ENCODE data around the gene EXT2.

The EXT2 gene

DNA sequence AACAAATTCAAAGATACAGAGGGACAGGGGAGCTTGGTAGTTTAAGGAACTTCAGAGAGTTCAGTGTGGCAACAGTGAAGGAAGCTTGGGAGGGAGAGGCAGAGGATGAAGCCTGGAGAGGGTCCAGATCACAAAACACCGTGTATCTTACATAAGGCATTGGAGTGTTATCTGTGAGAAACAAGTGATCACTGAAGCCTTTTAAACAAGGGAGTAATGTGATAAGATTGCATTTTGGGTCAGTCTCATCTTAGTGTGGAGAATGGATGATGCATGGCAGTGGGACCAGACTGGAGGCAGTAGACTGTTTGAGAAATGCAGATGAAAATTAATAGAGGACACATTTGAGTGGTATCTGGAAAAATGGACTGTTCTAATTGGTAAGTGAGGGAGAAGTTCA, 79.4 kb downstream of the EXT2 start:
- DNase-seq, result no peak

DNA sequence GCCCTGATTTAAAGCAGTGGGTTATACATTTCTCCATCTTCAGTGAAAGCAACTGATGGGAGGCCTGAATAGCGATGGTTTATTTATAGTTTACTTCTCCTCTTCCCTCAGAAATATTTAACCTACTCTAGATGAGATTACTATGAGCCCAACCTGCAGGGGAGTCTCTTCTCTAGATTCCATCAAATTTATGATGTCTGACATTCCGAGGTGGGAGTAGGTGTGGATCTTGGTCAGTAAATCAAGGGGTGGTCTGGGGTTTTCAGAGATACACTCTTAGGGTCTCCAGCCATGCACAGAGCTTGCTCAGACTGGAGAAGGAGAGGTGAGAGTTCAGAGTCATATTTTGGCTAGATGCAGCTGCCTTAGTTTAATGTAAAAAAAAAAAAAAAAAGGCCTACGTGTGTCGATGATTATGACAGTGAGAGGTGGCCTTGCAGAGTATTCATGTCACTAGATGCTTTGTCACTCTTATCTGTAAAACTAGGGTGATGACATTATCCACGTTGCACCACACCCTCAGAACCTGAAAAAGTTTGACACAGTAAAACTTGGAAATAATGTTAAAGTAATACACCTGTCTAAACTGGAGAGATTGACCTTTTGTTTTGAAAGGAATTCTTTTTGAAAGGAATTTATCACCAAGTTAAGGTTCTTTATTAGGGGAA, 81.2 kb downstream of the EXT2 start:
- no peak for DNase-seq

DNA sequence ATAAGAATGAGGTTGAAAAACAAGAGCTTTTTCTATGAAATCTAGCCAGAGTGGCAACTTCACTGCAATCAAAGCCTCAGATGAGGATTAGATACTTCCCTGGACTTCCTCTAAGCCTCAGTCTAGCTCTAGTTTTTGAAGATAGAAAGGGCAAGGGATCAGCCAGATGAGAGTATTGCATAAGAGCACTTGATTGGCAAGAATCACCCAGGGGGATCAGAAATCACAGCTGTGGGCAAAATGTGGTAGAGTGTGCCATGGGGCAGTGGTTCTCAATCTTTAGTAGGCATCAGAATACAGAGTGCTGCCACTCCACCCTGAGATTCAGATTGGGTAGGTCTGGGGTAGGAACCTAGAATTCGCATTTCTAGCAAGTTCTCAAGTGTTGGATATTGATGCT, 82.4 kb downstream of the EXT2 start:
- DNase-seq, result no peak

DNA sequence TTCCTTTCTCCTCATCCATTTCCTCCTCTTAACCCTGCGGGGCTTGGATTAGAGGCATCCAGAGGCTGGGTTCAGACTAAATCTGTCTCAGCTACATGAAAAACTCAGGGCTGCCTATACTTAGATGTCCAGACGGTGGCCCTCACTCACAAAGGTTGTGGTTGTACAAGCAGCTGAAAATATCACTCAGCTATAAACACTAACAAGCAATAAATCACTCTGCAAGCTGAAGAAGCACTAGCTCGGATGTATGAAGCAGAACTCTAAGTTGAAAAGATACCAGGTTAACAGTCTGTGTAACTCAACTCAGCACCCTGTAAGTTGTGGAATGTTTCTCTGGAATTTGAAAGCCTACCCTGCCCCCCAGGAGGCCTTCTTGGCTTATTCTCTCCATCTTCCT, 82.9 kb downstream of the EXT2 start:
- no peak for DNase-seq

DNA sequence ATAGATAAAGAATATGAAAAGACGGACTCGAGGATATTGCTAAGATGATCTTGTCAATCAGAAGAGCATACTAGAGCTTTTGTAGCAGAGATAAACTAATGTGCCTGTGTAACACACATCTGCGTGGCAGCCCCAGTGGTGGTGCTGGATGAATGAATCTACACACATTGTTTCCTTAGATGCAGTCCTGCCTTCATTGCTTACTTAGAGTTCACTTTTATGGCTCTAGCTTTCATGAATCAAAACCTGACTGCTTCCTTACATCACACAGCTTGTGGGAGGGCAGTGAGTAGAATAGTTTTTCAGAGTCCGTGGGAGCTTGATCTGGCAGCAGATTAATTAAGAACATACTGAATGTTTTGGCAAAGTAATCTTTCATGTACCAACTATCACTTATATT, 83.7 kb downstream of the EXT2 start:
- no peak for DNase-seq

DNA sequence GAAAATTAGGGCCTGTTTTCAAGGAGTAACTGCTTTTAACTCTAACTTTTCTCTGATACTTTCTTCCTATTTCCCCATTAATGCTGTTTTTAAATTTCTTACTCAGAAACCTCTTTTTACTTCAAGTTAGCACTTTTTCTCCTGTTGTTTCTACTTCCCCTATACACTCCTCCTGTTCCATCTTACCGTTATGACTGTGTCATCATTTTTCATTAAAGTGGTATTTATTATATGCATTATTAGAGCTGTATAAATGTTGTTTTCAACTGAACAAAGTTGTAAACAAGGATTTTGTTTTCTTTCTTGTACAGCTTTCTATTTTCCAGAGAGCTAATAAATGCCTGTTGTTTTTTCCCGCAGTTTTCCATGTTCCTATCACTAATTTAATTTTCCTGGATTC, 84.6 kb downstream of the EXT2 start:
- no peak for DNase-seq

DNA sequence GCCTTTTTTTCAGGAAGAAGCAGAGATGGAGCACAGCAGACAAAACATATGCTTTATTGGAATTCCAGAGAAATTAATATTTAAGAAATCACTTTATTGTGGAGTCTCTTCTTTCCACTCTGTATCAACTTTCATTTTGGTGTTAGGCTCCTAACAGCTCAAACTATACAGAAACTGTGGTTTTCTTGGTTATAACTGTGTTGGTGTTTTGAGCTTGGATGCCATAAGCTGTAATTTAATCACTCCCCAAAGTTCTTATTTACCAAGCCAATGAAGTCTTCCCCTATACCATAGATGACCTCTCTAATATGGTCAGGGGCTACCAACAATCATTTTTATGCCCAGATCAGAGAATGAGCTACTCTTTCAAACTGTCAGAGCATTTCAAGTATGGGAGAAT, 90.0 kb downstream of the EXT2 start:
- DNase-seq, result no peak

DNA sequence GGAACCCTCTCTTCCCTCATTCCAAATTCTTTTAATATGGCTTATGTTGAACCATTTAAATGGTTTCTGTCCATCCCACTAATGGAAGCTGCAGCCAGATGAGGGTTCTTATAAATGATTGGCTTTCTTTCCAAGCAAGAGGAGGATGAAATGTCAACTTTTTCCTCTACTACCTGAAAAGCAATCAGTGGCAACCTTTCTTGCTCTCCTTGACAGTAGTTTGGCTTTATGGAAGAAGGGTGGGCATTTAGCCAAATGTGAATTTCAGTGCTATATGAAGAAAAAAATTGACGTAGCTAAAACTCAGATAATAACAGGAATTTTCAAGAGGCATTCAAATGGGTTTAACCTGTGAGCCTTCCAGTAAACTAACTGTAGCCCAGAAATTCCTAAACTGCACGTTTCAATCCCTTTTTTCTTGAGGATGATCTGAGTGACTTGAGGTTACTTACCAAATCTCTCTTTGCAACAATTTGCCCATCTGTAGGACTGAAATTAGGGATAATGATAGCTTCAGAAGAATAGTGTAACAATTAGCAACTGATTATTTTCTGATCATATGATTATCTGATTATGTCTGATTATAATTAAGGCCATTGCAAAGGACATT, 90.9 kb downstream of the EXT2 start:
- no peak for DNase-seq

DNA sequence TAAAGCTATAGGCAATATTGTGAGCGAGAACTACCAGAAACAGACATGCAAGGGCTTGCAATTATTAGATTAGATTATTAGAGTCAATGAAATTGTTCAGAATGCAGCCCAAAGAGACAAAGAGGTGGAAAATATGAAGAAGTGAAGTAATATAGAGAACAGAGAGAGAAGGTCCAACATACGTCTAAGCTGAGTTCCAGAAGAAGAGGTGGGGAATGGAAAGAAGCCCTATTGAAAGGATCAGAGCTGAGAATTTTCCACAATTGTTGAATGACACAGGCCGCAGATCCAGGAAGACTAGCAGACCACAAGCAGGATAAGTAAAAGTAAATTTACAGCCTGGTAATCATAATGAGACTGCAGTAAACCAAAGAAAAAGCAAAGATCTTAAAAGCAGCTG, 93.2 kb downstream of the EXT2 start:
- DNase-seq, result no peak

DNA sequence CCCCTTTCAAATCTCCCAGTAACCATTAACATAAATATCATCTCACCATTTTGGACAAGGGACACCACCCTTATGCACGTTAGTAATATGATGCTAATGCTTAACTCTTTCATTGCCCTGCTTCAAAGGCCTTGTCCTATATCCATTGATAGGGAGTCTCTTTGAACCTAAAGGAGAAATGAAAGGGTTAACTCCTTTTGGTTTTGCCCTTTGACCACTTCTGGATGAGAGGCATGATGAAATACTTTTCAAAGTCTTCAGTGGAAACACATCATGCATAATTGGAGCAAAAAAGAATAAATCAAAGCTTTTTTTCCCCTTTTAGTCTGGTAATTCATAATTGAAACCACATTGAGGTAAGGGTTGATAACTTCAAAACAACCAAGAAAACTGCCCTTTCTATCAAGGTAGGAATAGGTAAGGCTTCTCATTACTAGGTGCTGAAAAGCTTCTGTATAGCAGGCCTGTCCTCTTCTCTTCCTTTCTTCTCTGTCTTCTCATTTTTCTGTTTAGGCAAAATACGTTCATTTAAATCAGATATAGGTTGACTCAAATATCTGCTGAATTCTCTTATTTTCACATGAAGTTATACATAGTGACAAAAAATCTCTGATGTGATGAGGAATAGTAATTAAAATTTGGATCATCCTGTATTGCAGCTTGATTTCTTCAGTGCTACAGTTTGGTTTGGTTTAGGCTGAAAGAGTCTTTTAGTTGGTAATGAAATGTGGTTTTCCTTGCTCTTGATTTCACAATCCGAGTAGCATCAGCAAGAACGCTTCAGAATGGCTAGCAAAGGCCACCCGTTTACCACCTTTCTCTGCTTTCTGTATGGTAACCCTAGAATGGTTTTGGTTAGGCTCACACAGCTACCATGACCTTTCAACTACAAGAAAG, 94.8 kb downstream of the EXT2 start:
- no peak for DNase-seq

DNA sequence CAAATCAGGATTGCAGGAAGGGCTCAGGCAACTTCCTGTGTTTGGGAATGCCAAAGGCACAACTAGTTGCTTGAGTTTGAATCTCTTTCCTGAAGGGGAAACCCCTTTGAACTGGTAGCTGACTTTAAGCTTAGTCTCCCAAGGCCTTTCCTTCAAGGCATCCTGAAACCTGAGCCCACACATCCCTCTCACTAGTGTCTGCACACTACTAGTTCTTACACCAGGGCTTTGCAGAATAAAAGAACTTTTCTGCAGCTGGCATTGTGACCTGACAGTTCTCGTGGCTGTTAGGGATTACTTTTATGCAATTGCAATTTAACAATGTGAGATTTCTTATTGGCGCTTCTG, 95.4 kb downstream of the EXT2 start:
- DNase-seq, result no peak

DNA sequence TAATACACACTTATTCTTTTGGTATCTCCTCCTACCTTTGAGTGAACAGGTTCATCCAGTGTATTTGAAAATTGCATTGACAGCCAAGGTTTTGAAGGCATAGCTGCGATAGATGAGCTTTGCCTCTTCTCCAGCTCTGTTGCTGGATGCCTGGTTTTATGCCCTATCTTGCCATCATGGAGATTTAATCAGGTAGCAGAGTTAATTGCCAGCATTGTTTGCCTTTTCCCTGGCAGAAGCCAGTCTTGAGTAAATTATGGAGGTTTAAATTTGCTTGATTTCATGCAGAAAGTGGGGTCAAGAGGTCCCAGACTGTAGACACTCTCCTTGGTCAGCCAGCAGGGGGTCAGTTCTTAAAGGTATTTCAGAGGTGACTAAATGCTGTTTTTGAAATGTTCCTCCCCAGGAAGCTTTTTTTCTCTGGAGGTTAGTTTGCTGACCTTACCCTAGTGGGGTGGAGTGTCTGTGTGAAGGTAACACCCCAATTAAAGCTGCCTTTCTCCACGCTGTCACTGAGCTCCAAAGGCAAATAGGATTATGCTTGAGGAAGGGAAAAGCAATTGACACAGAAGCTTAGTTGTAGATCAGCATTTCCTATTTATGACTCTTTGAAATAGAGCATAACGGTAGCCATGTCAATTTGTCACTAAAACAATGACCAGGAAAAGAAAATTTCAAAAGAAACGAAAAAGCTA, 96.0 kb downstream of the EXT2 start:
- no peak for DNase-seq

DNA sequence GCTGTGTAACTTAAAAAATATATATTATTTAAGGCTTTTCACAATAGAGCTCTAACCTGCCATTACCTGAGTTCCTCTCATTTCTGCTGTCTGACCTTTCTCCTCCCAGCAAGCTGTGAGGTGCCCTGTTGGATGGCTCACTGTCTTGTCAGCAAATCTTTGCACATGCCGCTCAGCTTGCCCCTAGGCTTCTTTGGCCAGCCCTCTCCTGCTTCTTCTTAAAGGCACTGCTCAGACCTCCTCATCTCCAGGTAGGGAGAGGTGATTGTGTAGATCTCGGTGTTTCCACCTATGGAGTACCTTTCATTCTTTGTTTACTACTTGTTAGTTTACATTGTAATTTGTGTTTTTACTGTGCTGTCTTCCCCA, 96.5 kb downstream of the EXT2 start:
- DNase-seq, result no peak

DNA sequence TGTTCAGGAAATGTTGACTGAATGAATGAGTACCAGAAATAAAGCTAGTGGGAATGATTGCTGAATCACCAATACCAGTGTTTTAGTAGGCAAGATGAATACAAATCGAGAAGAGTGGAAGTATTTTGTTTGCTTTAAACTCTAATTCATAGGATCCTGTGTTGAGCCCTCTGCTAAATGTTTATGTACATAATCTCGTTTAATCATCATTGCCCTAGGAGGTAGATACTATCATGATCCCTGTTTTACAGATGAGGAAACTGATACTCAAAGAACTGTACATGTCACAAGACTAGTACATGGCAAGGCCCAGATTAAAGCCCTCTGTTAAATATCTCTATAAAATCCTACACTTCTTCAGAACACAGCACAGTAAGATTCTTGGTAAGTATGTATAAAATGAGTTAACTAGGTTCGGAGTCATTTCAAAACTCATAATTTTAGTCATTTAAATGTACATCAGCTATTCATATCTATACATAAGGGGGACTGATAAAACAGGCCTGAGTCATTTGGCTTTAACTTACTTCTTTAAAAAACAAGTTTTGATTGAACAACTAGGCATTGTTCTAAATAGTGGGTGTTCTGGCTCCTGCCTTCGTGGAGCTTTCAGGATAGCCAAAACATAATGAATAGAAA, 97.1 kb downstream of the EXT2 start:
- DNase-seq, result no peak

DNA sequence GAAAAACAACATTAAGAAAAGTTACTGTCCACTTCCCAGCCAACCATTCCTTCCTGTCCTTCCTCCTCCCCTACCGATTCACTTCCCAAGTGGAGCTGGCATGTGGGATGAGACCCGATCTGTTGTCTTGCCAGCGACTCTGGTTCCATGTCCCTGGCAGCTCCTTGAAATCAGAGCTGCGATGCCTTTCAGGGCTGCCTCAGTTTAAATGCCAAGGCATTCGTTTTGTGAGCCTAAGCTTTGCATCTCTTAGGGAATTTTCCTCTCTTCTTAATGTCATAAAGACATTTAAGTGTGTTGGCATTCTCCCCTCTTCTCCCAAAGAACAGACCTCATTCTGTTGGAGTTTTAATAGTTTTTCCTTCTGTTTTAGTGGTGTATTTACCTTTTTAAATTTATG, 98.4 kb downstream of the EXT2 start:
- DNase-seq, result no peak

DNA sequence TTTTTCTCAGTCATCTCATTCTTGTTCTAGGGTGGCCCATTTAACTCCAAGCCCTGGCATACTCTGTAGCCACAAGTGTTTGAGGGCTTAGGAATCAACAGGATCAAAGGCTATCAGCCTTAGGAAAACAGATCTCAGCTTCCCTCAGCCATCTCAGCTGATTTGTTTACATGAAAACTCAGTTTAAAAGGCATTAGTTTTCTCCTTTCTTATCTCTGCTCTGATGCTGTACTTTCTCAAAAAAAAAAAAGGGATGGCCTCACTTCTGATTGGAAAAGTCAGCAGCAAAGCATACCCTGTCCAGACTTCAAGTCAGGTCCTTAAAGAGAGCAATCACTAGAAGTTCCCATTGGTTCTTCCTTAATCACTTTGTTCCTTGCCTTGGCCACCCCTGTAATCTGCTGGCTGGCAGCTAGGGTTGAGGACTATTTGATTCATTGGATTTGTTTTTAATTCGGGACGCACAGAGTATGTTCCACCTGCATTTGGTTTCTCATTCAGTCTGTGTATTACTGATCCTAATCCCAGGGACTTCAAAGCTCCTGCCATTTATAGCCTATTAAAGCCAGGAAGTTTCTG, 102.8 kb downstream of the EXT2 start:
- no peak for DNase-seq

DNA sequence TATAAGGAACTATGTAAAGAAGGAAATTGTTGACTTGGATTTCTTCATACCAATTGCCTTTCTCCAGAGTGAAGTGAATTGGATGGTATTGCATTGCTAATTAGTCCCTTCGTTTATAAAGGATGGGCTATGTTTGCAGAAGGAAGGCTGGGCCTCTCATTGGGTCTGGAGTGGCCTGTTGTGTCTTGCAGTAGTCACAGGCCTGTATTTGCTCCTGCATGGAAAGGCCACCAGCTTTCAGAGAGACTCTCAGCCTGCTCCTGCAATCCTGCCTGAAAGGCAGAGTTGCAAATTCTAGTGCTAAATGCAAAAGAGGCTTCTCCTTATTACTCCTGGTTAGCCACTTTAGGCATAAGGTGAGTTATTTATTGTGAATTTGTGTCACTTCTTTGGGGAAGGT, 103.8 kb downstream of the EXT2 start:
- no peak for DNase-seq

DNA sequence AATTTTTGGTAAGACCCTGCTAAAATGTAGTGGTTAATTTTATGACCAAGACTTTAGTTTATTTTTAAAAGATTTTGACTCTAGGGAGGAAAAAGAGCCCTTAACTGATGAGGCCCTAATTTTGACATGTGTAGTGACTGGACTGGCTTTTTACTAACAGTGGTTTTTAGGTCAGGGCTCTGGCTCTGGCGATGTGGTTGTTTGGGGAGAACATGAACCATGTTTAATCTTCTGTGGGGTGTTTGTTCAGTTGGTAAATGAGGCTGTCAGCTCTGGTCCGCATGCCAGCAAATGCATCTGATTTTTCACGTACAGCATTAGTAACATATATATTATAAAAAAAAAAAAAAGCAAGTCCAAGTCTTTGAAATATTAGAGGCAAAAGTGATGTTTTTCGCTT, 104.3 kb downstream of the EXT2 start:
- DNase-seq, result no peak

DNA sequence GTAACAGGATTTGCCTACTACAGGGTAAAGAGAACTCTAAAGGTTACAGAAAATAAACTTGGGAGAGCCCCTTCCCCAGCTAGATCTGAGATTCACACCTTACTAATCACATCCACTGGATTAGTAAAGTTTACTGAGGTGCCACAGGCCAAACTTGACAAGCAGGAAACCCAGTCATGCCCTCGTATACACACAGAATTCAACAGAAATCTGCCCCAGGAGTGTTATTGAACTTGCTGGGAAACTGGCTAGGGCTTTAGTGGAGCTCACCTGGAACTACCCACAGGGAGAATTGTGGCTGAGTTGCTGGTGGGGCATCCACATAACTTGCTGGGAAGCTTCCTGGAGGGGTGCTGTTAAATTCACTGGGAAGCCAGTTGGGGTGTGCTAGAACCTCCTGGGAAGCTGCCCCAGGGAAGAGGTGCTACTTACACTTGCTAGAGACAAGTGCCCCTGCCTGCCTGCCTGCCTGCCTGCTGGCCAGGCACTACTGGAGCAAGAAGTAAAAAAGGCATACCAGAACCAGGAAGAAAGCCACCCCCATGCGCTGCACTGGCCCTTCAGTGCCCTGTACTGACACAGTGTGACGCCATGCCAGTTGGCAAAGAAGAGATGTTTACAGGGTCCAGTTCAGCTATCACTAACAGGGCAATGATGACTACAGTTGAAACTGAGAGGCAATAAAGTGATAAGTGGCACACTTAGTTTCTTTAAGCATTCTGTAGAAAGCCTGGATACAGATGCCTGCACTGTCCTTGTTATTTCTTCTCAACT, 108.0 kb downstream of the EXT2 start:
- no peak for DNase-seq

DNA sequence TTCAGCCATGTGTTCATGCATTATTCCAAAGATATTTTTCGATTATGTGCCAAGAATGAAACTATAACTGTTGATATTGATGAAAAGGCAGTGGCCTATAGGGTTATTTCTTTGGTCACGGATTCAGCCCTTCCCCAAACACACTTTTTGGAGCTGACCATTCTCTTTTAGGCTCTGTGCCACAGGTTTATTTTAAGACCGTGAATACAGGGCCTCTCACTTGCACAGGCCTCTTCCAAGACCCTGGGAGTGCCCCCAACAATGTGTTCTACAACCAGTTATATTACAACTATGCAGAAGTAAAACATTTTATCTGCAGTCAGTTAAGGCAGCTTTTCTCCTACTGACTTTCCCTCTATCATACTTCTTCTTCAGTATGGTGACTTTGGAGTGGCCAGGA, 109.9 kb downstream of the EXT2 start:
- DNase-seq, result no peak

DNA sequence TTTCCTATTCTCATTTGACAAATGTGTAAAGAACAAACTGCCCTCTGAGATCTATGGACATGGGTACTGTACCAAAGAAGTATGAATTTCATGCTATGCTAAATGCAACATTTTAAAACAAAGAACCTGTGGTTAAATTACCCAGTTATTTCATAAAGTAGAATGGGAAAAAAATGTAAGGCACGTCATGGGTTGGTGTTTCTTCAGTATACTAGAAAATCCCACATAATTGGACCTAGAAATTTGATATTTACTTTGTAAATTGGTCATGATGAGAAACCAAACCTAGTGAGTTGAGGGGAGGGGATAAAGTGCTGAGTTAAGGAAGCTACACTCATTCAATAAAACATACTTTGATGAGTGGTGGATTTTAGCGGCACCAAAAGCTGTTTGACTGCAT, 110.4 kb downstream of the EXT2 start:
- DNase-seq, result no peak

DNA sequence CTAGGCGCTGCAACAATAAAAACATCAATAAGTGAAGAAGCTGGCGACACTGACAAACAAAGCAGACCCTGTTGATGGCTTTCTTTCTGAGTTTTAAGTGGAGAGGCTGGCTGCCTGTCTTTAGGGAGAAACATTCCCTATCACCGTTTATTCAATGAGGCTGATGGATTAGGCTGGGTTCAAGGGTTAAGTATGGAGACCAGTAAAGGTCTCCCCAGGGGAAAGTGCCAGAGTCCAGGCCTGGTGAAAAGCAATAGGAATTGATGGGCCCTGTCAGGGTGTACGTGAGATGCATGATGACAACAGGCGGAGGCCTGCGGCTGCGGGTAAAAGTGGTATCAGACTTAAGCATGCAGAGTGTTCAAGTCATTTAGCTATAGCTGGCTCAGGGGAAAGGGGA, 111.8 kb downstream of the EXT2 start:
- DNase-seq, result no peak

Data from activated CD4-positive, CD25-positive, alpha-beta regulatory T cell (primary cell).